Activated B cell treated with CpG ODN at 0.5 μM for 24 hours (primary cell): ENCODE results near the gene SPECC1L. TPM values are rescaled to one million over a fixed set of nuclear protein-coding genes. Genes with fewer than 3 reads are reported as not detected.
A peak's percentile ranks its signal among the peaks of the same experiment; 100 is the strongest.

Source experiments
- ATAC-seq: fragments of 200-7000 bp; cut with Tn5 transposase; one replicate; pipeline ENCODE4 v1.10.0; 2021; ENCODE audit warnings: low read depth, mild to moderate bottlenecking, moderate library complexity
- CTCF ChIA-PET: fragments of 350-600 bp; sonication (Branson Sonifier 250); formaldehyde crosslinking; loops from one replicate; lab custom pipeline; 2021; ENCODE audit warnings: antibody characterized with exemption; lab: Charles Lee
- POLR2A ChIA-PET: fragments of 350-600 bp; sonication (Branson Sonifier 250); formaldehyde crosslinking; loops from one replicate; lab custom pipeline; 2021; ENCODE audit warnings: antibody characterized with exemption; lab: Charles Lee
- DNase-seq: peaks from one replicate; pipeline ENCODE4 v3.0.0; 2022
- H3K27ac Mint-ChIP-seq: one replicate; pipeline ENCODE4 v1.8.0; 2020; ENCODE audit warnings: mixed read lengths
- H3K27me3 Mint-ChIP-seq: one replicate; pipeline ENCODE4 v1.8.0; 2021; ENCODE audit warnings: mixed read lengths
- H3K36me3 Mint-ChIP-seq: one replicate; pipeline ENCODE4 v1.8.0; 2021; ENCODE audit warnings: low read depth, mixed read lengths
- H3K4me1 Mint-ChIP-seq: one replicate; pipeline ENCODE4 v1.8.0; 2021; ENCODE audit warnings: mixed read lengths
- H3K4me3 Mint-ChIP-seq: one replicate; pipeline ENCODE4 v1.8.0; 2020; ENCODE audit warnings: mild to moderate bottlenecking, mixed read lengths
- H3K9me3 Mint-ChIP-seq: one replicate; pipeline ENCODE4 v1.8.0; 2020; ENCODE audit warnings: mixed read lengths
- CTCF ChIP-seq: fragments of 200-600 bp; IDR thresholded peaks from one replicate; pipeline ENCODE4 v1.8.0; 2022; ENCODE audit warnings: antibody characterized with exemption, mild to moderate bottlenecking
- intact Hi-C: fragments of 100-400 bp; cut with micrococcal nuclease; formaldehyde crosslinking; loops from one replicate; pipeline ENCODE4 v1.15.1; 2024
- total RNA-seq: library from RNA; stranded (reverse); gene quantifications from 2 replicates; pipeline ENCODE4 v1.2.3, GENCODE V29; 2022

The SPECC1L gene
- total RNA-seq, 1 donor from 2014 or later, result 59.0 TPM

GRCh38 chr22:24436553-24436952 lies 165.9 kb downstream of the SPECC1L start:
- ChIA-PET CTCF (interaction anchor here (2.3 to 2.7 kb wide), 2 partner anchors 10 to 14 kb away, joined by 15 to 29 read pairs; partner anchors contain the start of gene ADORA2A), POLR2A (interaction anchor here (0.7 to 7.0 kb wide), 3 partner anchors 12 to 118 kb away, joined by 3 to 154 read pairs (median 9); partner anchors contain the start of genes ADORA2A and GUCD1)
- peak overlapping the region; percentile 32 for H3K4me3 Mint-ChIP-seq
- peaks cover 33% of the 10 kb centered on the region for H3K36me3 Mint-ChIP-seq
- H3K27me3 Mint-ChIP-seq, result no peaks in the 10 kb centered on the region
- intact Hi-C loops, result loop anchor here (10.0 kb wide), 4 partner anchors 162 to 682 kb away; partner anchors contain the start of genes DERL3, SPECC1L, VPREB3 and ZNF70
- no peak for TF ChIP-seq CTCF
- peaks cover 87% of the 10 kb centered on the region for H3K4me1 Mint-ChIP-seq
- peak overlapping the region; percentile 99 for H3K27ac Mint-ChIP-seq
- no peak for ATAC-seq
- DNase-seq, result no peak
- H3K9me3 Mint-ChIP-seq, result no peaks in the 10 kb centered on the region

- POLR2A ChIA-PET, result interaction anchor here (0.6 to 7.0 kb wide), 6 partner anchors 12 to 118 kb away, joined by 3 to 154 read pairs (median 3); partner anchors contain the start of genes ADORA2A and GUCD1
- Mint-ChIP-seq H3K36me3 (peaks cover 37% of the 10 kb centered on the region), H3K4me3 (peak overlapping the region; percentile 64), H3K27ac (peak overlapping the region; percentile 99), H3K9me3 (no peaks in the 10 kb centered on the region), H3K27me3 (no peaks in the 10 kb centered on the region), H3K4me1 (peaks cover 82% of the 10 kb centered on the region)
- CTCF ChIA-PET, result interaction anchor here (1.3 to 2.4 kb wide), 3 partner anchors 8 to 15 kb away, joined by 5 to 15 read pairs (median 13); partner anchors contain the start of gene ADORA2A
- TF ChIP-seq CTCF, result no peak
- no peak for ATAC-seq
- DNase-seq, result no peak
- intact Hi-C loops, result loop anchor here (10.0 kb wide), 4 partner anchors 162 to 682 kb away; partner anchors contain the start of genes DERL3, SPECC1L, VPREB3 and ZNF70
Observed at GRCh38 chr22:24437091-24437490, 166.5 kb downstream of the SPECC1L start.

GRCh38 chr22:24437741-24438328 lies 167.2 kb downstream of the SPECC1L start:
- Mint-ChIP-seq H3K27me3 (no peaks in the 10 kb centered on the region), H3K27ac (peak overlapping the region; percentile 99), H3K36me3 (peaks cover 44% of the 10 kb centered on the region), H3K4me3 (peak overlapping the region; percentile 64), H3K4me1 (peaks cover 81% of the 10 kb centered on the region), H3K9me3 (no peaks in the 10 kb centered on the region)
- peak; percentile 31 for ATAC-seq
- intact Hi-C loops, result loop anchor here (1.0 to 10.0 kb wide), 5 partner anchors 65 to 683 kb away; partner anchors contain the start of genes DERL3, SPECC1L, VPREB3 and ZNF70
- DNase-seq, result no peak
- CTCF ChIA-PET, result interaction anchor here (1.1 to 2.4 kb wide), 5 partner anchors 8 to 65 kb away, joined by 5 to 15 read pairs (median 8); partner anchors contain the start of gene ADORA2A
- POLR2A ChIA-PET, result interaction anchor here (0.6 to 7.0 kb wide), 8 partner anchors 8 to 117 kb away, joined by 3 to 154 read pairs (median 4); partner anchors contain the start of genes ADORA2A and GUCD1
- no peak for TF ChIP-seq CTCF

- POLR2A ChIA-PET, result no interaction called here
- H3K4me3 Mint-ChIP-seq, result no peak overlapping the region
- no peaks in the 10 kb centered on the region for H3K27me3 Mint-ChIP-seq
- no peaks in the 10 kb centered on the region for H3K9me3 Mint-ChIP-seq
- H3K36me3 Mint-ChIP-seq, result peaks cover 50% of the 10 kb centered on the region
- CTCF ChIA-PET, result no interaction called here
- no peak for ATAC-seq
- intact Hi-C loops, result no loop called here
- TF ChIP-seq CTCF, result no peak
- H3K4me1 Mint-ChIP-seq, result peaks cover 63% of the 10 kb centered on the region
- no peak for DNase-seq
- H3K27ac Mint-ChIP-seq, result peak overlapping the region; percentile 78
Observed at GRCh38 chr22:24440270-24440717, 169.7 kb downstream of the SPECC1L start.
